ENCODE measurements around the gene TIMD4. TPM values are rescaled to one million over a fixed set of nuclear protein-coding genes. Genes with fewer than 3 reads are reported as not detected.

TIMD4 gene
- total and polyA plus RNA-seq, 4 donors, result 0.10 to 1.5 (median 0.16) TPM; not detected in 1

DNA sequence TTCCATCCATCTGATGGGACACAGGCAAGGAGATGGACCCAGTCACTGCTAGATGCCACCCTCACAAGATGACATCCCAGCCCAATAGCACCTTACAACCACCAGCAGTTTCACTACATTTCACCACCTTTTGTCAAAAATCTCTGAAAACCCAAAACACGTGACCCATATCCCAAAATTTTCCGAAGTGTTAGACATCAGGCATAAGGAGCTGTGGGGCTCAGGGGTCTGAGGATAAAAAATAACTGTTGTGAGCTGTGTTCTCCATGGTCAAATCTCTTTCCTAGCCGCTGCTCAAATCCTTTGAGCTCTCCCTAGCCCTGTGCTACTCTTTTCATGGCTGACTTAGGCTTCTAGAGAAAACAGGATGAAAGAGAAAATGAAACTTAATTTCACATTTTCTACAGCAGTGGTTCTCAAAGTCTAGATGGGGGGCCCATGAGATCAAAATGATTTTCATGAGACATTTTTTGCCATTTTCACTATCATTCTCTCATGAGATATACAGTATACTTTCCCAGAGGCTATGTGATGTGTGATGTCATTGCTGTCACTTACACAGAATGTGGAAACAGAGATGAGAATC lies 40.7 kb downstream of the TIMD4 start:
- no peaks in the 10 kb centered on the region for H3K36me3 ChIP-seq (ENCODE audit: control insufficient read depth in 4 of 4, insufficient read depth in 4 of 4, low read length in 4 of 4)
- no peak for DNase-seq
- ATAC-seq (ENCODE audit: insufficient read depth, low FRiP score), result no peak
- H3K9me3 ChIP-seq (ENCODE audit: control insufficient read depth in 4 of 4, insufficient read depth in 3 of 4, low read length in 3 of 4), result peaks cover 0 to 2% (median 0%) of the 10 kb centered on the region in 4 donors
- H3K9ac ChIP-seq (ENCODE audit: insufficient read depth in 1 of 2, low read length in 2 of 2), result no peak overlapping the region
- 89 to 100% methylated on average over 3 of the region's 3 CpGs for WGBS, 2 donors
- no peaks in the 10 kb centered on the region for H3K27me3 ChIP-seq (ENCODE audit: control insufficient read depth in 3 of 3, insufficient read depth in 3 of 3, low read length in 2 of 3)
- H3K4me3 ChIP-seq, result no peak overlapping the region
- no peaks in the 10 kb centered on the region for H3K4me1 ChIP-seq (ENCODE audit: control insufficient read depth in 5 of 5, insufficient read depth in 5 of 5, low read length in 5 of 5)
- TF ChIP-seq, protein P1, sequence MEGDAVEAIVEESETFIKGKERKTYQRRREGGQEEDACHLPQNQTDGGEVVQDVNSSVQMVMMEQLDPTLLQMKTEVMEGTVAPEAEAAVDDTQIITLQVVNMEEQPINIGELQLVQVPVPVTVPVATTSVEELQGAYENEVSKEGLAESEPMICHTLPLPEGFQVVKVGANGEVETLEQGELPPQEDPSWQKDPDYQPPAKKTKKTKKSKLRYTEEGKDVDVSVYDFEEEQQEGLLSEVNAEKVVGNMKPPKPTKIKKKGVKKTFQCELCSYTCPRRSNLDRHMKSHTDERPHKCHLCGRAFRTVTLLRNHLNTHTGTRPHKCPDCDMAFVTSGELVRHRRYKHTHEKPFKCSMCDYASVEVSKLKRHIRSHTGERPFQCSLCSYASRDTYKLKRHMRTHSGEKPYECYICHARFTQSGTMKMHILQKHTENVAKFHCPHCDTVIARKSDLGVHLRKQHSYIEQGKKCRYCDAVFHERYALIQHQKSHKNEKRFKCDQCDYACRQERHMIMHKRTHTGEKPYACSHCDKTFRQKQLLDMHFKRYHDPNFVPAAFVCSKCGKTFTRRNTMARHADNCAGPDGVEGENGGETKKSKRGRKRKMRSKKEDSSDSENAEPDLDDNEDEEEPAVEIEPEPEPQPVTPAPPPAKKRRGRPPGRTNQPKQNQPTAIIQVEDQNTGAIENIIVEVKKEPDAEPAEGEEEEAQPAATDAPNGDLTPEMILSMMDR (IDR thresholded peaks at IDR 0.05; ENCODE audit: control extremely low read depth, extremely low read depth), result no peak
- no peak overlapping the region for H3K27ac ChIP-seq (ENCODE audit: low read depth in 1 of 2, low read length in 1 of 2)

DNA sequence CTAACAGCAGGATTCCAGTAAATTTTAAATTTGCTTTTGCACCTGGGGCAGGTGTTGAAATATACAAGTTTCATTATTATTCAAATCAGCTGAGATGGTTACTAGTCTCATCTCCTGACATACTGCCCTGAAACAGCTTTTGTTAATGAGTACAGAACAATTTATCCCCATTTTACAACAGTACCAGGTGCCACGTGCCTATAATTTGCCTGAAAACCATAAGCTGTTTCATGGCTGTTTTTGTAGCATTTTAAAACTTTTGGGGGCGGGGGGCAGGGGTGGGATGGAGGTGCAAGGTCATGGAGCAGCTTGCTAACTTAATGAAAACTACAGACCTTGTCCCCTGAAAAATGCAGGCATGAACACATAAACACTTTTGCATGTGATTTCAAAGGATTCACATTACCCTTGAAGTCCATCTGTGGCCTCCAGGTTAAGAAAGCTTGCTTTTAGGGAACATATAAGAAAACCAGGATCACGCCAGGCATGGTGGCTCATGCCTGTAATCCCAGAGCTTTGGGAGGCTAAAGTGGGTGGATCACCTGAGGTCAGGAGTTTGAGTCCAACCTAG lies 42.1 kb downstream of the TIMD4 start:
- ATAC-seq (ENCODE audit: insufficient read depth, low FRiP score) (no peak), DNase-seq (no peak)
- no peaks in the 10 kb centered on the region for H3K27me3 ChIP-seq (ENCODE audit: control insufficient read depth in 3 of 3, insufficient read depth in 3 of 3, low read length in 2 of 3)
- no peak overlapping the region for H3K27ac ChIP-seq (ENCODE audit: low read depth in 1 of 2, low read length in 1 of 2)
- TF ChIP-seq, protein P1 (IDR thresholded peaks at IDR 0.05; ENCODE audit: control extremely low read depth, extremely low read depth), result no peak
- H3K4me3 ChIP-seq, result no peak overlapping the region
- H3K9ac ChIP-seq (ENCODE audit: insufficient read depth in 1 of 2, low read length in 2 of 2), result no peak overlapping the region
- no peaks in the 10 kb centered on the region for H3K36me3 ChIP-seq (ENCODE audit: control insufficient read depth in 4 of 4, insufficient read depth in 4 of 4, low read length in 4 of 4)
- H3K4me1 ChIP-seq (ENCODE audit: control insufficient read depth in 5 of 5, insufficient read depth in 5 of 5, low read length in 5 of 5), result no peaks in the 10 kb centered on the region
- 68 to 85% methylated on average over 3 of the region's 3 CpGs for WGBS, 2 donors
- H3K9me3 ChIP-seq (ENCODE audit: control insufficient read depth in 4 of 4, insufficient read depth in 3 of 4, low read length in 3 of 4), result peaks cover 0 to 2% (median 0%) of the 10 kb centered on the region in 4 donors

DNA sequence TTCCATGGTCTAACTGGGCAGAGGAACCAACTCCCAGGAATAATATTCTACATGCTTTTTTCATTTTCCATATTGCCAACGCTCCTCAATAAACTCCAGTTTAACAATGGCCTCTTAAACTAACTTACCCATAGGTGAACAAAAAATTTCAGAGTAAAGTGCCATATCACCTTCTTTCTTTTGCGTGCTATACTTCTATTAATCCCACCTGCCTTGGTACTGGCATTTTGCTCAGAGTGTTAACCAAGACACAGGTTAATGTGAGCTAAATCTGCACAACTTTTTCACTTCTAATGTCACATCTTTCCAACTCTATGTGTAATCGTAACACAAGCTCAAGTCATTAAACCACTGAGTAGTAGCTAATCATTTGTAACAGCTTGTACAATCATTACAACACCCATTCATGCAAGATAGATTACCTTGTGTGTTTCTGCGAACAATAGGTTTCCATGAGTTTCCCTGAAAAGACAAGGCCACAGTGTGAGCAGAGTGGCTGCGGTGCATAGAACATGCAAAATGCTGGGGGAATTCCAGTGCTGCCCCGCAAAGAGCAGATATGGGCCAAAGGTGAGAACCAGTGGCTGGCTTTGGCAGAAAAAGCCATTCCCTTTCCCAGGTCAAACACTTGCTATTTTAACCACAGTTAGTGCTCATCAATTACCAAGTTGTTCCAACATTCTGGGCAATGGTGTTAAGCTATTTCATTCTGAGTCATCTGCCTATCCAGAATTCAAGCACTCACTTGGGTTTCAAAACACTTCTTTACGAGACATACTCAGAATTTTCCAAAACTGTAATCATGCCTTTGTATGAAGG lies 42.8 kb downstream of the TIMD4 start:
- Histone ChIP-seq H3K27ac (ENCODE audit: low read depth in 1 of 2, low read length in 1 of 2) (no peak overlapping the region), H3K4me3 (no peak overlapping the region), H3K9ac (ENCODE audit: insufficient read depth in 1 of 2, low read length in 2 of 2) (no peak overlapping the region), H3K36me3 (ENCODE audit: control insufficient read depth in 4 of 4, insufficient read depth in 4 of 4, low read length in 4 of 4) (no peaks in the 10 kb centered on the region), H3K4me1 (ENCODE audit: control insufficient read depth in 5 of 5, insufficient read depth in 5 of 5, low read length in 5 of 5) (no peaks in the 10 kb centered on the region), H3K27me3 (ENCODE audit: control insufficient read depth in 3 of 3, insufficient read depth in 3 of 3, low read length in 2 of 3) (no peaks in the 10 kb centered on the region), H3K9me3 (ENCODE audit: control insufficient read depth in 4 of 4, insufficient read depth in 3 of 4, low read length in 3 of 4) (peaks cover 0 to 2% (median 0%) of the 10 kb centered on the region in 4 donors)
- no peak for DNase-seq
- TF ChIP-seq, protein P1 (IDR thresholded peaks at IDR 0.05; ENCODE audit: control extremely low read depth, extremely low read depth), result no peak
- 80 to 90% methylated on average over 7 of the region's 7 CpGs for WGBS, 2 donors
- ATAC-seq (ENCODE audit: insufficient read depth, low FRiP score), result no peak

Measured in lung (tissue), 12 donors.